Measurements from ENCODE around the gene CADM4. TPM values are rescaled to one million over a fixed set of nuclear protein-coding genes. Genes with fewer than 3 reads are reported as not detected.

Gene CADM4
- total and polyA plus RNA-seq, 10 of the 15 experiments (the other 5 are each of a cell fraction or from before 2014, with no cell fraction given), result 0.04 to 0.12 (median 0.08) TPM; not detected in 5

DNA sequence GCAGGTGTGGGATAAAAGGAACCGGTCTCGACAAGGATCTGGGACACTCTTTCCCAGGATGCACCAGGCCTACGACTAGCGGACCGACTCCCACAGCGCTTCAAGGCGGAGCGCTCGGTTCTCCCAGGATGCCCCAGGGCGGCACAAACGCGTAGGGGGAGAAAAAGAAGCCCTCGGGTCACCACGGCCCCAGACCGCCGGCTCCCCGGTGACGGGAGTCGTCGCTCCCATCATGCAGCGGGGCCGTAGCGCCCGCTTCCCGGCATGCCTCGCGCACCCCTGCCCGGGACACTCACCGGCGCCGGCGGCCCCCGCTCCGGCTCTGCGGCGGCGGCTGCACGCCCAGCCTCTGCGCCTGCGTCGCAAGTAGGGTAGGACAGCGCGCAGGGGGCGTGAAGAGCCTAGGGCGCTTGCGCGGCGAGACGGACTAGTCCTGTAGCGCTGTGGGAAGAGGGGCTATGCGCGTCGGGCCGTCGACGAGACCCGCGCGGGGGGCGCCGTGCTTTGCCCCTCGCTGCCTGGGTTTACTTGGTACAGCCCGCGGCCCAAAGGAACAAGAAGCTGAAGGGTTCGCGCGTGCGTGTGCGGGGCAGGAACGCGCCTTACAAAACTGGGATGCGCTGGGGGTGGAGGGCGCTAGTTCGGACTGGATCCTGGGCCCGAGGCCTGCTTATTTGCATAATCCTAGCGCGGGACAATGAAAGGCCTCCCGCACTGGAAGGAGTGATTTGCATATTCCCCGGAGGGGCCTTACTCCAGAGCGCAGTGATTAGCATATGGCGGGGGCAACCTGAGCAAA is 20.2 kb downstream of the CADM4 start, which contains the start of gene ZNF428 (continued):
- TF ChIP-seq EED (IDR thresholded peaks at IDR 0.05; ENCODE audit: low read depth) (peak; percentile 70), MTA3 (IDR thresholded peaks at IDR 0.05; ENCODE audit: borderline replicate concordance, low read length) (no peak), POU2F2 (IDR thresholded peaks at IDR 0.05; ENCODE audit: borderline replicate concordance, low read depth, low read length) (peak; percentile 99), ZSCAN29 (IDR thresholded peaks at IDR 0.05) (0 out of 2 replicates have a peak, but pooled peaks have one; percentile 18), GATAD2B (conservative IDR thresholded peaks at IDR 0.05; ENCODE audit: low read depth) (peak; percentile 91), LARP7 (IDR thresholded peaks at IDR 0.05) (peak; percentile 59), ZNF384 (IDR thresholded peaks at IDR 0.05; ENCODE audit: borderline replicate concordance, low read depth, low read length) (no peak), MEF2B (IDR thresholded peaks at IDR 0.05; ENCODE audit: partially characterized antibody, poor library complexity, severe bottlenecking) (peak; percentile 49), CREM (IDR thresholded peaks at IDR 0.05; ENCODE audit: low read depth) (peak; percentile 10; the same call in 1 of the 2 replicates), ASH2L (IDR thresholded peaks at IDR 0.05; ENCODE audit: borderline replicate concordance, low read depth) (peak; percentile 79; the same call in 1 of the 2 replicates), JUND (IDR thresholded peaks at IDR 0.05; ENCODE audit: low read depth, low read length) (peak; percentile 56; the same call in 1 of the 2 replicates), PML (IDR thresholded peaks at IDR 0.05; ENCODE audit: low read length) (peak; percentile 75), RFX5 (IDR thresholded peaks at IDR 0.05; ENCODE audit: low read depth, low read length) (no peak)
- TF ChIP-seq, protein P1, sequence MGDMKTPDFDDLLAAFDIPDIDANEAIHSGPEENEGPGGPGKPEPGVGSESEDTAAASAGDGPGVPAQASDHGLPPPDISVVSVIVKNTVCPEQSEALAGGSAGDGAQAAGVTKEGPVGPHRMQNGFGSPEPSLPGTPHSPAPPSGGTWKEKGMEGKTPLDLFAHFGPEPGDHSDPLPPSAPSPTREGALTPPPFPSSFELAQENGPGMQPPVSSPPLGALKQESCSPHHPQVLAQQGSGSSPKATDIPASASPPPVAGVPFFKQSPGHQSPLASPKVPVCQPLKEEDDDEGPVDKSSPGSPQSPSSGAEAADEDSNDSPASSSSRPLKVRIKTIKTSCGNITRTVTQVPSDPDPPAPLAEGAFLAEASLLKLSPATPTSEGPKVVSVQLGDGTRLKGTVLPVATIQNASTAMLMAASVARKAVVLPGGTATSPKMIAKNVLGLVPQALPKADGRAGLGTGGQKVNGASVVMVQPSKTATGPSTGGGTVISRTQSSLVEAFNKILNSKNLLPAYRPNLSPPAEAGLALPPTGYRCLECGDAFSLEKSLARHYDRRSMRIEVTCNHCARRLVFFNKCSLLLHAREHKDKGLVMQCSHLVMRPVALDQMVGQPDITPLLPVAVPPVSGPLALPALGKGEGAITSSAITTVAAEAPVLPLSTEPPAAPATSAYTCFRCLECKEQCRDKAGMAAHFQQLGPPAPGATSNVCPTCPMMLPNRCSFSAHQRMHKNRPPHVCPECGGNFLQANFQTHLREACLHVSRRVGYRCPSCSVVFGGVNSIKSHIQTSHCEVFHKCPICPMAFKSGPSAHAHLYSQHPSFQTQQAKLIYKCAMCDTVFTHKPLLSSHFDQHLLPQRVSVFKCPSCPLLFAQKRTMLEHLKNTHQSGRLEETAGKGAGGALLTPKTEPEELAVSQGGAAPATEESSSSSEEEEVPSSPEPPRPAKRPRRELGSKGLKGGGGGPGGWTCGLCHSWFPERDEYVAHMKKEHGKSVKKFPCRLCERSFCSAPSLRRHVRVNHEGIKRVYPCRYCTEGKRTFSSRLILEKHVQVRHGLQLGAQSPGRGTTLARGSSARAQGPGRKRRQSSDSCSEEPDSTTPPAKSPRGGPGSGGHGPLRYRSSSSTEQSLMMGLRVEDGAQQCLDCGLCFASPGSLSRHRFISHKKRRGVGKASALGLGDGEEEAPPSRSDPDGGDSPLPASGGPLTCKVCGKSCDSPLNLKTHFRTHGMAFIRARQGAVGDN (IDR thresholded peaks at IDR 0.05), result peak; percentile 98
